Activated T-cell treated with anti-CD3 and anti-CD28 coated beads for 48 hours (primary cell): Measurements from ENCODE around the gene CSTF2T.

Source experiments
- DNase-seq: peaks from one replicate; pipeline ENCODE4 v3.0.0-alpha.2; 2020; ENCODE audit warnings: low read depth

CSTF2T gene, protein sequence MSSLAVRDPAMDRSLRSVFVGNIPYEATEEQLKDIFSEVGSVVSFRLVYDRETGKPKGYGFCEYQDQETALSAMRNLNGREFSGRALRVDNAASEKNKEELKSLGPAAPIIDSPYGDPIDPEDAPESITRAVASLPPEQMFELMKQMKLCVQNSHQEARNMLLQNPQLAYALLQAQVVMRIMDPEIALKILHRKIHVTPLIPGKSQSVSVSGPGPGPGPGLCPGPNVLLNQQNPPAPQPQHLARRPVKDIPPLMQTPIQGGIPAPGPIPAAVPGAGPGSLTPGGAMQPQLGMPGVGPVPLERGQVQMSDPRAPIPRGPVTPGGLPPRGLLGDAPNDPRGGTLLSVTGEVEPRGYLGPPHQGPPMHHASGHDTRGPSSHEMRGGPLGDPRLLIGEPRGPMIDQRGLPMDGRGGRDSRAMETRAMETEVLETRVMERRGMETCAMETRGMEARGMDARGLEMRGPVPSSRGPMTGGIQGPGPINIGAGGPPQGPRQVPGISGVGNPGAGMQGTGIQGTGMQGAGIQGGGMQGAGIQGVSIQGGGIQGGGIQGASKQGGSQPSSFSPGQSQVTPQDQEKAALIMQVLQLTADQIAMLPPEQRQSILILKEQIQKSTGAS

DNA sequence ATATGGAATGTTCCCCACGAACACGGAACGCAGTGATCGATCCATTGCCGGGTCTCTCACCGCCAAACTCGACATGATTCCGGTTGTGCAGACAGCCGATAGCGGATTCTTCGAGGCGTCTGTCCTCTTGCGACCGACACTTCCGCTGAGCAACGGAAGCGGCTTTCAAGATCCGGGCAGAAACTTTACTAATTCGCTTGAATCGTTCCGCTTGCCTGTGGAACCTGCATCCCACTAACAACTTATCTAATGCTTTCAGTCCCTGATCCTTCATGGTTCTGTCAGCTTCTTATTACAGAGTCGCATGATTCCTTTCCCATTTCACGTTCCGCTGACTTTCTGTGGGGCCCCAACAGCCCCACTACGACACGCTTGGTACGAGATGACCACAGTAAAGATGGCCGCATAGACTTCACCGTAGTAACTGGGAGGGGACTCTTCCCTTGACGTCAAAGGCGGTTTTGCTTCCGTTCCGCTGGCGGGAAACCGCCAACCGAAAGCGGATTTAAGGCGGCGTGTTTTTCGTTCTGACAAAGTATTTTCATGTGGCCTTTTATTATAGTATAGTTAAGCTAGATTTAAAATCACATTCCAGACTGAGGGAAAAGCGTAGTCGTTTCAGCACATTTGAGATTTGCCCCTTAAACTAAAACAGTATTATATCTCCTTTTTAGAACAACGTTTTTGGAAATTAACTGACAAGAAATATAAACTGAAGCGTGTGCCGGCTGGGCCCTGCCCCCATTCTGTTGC, at the start of gene CSTF2T:
CSTF2T (minus strand) TSS at position 121 of the 753 bp plus-strand sequence; CDS start at position 75, 46 bp downstream.
- DNase-seq: peak; percentile 81

DNA sequence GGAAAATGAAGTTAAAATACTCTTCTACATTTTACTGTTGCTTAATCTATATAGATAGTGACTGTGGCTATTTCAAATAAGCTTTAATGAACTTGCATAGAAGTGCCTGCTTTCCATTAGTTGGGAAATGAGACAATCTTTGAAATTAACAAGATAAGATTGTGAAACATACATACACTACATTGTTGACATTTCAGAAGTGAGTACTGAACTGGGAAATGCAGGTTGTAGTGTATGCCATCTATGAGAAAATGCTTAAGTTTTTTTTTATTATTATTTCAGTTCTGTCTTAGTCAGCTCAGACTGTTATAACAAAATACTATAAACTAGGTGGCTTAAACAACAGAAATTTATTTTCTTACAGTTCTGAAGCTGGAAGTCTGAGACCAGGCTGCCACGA, 49.6 kb upstream of the CSTF2T start:
- no peak for DNase-seq

DNA sequence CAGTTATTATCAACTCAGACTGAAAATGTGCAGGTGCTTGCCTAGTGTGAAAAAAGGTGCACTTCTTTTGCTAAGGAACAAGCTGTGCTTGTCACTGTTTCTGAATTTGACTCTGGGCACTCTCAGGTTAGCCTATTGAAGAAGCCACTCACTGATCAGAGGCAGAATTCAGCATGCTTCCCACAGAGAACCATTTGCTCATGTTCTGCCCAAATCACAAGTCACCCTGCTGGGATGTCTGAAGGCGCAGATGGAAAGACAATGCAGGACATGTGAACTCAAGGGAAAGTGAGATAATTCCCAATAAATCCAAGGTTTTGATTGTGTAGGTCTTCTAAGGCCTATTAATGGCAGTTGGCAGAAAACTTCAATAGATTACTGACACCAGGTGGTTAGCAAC, 47.8 kb upstream of the CSTF2T start:
- DNase-seq: no peak

DNA sequence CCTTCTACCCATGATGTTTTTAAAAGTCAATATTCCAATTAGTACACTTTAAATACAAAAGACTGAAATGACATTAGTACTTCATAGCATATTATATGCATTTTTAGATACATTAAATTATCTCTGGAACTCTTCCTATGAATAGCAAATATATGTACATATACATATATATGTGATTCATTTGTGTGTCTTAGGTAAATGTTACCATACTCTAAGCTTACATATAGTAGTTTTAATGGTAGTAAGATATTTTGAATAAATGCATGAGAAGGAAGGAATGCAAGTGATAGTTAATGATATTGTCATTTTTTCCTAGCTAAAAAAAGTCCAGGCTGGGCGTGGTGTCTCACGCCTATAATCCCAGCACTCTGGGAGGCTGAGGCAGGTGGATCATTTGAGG, 46.0 kb upstream of the CSTF2T start:
- no peak for DNase-seq

DNA sequence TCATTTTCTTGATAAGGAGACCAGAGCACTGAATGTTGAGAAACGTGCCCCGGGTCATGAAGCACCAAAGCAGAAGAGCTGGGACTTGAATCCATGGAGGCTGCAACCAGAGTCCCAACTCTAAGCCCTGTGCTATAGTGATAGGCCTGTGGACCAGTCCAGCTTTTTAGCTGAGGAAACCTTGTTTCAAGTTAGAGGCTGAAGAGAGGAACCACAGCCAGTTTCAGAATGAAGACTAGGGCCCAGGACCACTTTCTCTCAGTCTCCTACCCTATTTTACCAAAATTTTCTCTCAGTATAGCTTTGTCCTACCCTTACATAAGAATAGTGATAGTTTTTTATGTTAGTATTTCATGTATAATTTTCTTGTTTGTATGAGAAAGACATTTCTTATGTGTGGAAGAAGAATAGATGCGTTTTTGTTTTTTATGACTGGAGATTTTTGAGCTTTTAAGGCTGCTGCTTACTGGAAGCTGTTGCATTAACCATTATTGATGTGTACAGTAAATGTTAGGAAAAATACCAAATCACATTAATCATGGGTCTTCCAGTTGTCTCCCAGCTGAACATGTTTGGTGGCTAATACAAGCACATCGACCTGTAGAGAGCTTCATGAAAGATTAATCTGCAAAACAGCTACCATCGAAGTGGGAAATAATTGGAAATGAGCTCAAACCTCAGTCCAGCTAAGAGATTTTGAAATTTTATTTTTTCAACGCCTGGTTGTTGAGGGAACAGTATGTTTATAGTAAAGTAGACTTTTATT, 45.0 kb upstream of the CSTF2T start:
- no peak for DNase-seq

DNA sequence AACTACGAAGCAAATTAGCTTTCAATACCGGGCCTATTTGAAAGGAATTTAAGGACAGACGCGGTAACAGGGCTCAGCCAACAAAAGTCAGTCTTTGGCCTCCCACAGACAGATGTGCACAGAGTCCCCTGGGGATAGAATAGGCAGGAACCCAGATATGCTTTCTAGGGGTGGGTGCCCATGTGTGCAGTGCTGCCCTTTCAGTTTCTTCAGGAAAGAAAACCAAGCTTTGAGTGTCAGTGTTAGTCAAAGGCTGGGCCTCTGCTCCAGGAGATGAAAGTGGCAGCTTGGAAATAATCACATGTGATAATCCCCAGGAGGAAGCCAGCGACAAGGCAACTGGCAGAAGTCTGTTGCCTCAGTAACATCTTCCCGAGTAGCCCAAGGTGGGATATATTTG, 43.8 kb upstream of the CSTF2T start:
- no peak for DNase-seq

DNA sequence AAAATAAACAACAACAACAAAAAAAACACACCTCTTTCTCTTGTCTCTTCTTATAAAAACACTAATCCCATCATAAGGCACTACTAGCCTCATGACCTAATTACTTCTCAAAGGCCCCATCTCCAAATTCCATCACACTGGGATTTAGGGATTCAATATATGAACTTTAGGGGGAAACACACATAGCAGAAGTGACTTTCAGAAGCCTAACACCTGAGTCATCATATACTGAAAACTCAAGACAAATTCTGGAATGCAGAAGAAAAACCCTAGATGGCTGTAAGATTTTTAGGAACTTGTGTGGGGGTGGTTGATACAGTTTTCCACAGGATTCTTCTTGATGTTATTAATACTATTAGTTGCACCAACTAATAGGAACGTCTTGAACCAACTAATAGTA, 33.7 kb upstream of the CSTF2T start:
- no peak for DNase-seq

DNA sequence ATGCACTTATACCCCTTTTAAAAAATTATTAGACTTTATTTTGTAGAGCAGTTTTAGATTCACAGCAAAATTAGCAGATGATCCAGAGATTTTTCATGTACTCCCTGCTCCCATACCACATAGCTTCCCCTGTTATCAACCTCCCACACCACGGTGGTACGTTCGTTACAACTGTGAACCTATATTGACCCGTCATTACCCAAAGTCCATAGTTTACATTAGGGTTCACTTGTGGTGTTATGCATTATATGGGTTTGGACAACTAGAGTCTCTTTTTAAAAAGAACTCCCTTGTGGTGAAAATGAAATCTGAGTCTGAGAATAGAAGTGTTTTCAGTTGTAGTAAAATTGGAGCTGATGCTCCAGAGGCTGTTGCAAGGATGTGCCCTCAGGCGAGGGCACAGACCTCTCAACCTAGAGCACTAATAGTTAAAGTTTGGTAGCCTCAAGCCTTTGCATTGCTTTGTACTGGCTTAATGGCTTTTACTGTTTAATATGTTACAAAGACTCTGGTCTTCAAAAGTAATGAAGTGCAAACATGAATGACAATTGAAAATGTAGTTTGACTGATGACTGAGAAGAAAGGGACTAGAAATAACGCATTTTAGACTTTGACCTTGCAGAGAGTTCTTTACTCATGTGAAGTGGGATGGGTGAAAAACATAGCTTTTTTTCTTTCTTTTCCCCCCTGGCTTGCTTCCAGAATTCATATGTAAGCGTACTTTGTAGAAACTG, 30.6 kb upstream of the CSTF2T start:
- DNase-seq: no peak

DNA sequence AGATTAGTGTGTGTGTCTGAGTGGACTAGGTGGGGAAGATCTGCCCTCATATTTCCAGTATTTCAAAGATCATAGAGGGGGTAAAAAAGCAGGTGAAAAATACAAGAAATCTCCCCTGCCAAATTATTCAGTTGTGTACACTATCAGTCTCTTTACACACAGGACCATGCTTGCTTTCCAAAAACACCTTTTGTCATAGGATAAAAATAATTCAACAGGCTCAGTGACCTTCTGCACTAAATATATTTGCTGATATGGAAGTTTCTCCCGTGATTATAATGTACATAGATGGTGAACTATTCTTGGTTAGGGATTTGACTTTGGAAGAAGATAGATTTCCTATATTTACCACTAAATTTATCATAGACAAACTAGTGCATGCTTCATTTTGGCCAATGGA, 24.6 kb upstream of the CSTF2T start:
- no peak for DNase-seq

DNA sequence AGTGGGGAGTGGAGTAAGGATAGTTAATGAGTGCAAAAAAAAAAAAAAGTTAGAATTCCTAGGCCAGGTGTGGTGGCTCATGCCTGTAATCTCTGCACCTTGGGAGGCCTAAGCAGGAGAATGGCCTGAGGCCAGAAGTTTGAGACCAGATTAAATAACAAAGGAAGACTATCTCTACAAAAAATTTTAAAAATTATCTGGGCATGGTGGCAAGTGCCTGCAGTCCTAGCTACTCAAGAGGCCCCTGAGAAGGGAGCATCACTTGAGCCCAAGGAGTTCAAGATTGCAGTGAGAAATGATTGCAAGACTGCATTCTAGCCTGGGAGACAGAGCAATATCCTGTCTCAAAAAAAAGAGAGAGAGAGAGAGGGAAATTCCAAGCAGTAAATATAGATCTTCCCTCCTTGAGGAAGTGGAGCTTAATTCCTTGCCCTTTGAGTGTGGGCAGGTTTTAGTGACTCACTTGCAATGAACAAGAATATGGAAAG, 19.5 kb upstream of the CSTF2T start:
- DNase-seq: no peak

DNA sequence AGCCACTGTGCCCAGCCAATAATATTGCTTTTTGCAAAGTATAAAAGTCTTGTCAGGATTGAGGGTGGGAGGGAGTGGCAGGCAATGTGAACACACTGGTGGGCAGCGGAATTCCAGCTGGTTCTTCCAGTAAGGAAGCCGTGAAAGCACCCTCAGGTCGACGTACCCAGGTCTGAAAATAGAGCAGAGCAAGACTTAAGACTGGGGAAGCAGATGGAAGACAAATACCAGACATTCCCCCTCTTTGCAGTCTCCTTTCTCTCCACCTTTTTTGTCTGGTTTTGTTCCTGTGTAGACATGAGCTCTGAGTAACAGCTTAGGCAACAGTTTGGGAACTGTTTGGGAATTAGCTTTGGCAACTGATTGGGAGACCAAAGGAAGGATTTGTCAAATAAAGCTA, 17.6 kb upstream of the CSTF2T start:
- DNase-seq: no peak

DNA sequence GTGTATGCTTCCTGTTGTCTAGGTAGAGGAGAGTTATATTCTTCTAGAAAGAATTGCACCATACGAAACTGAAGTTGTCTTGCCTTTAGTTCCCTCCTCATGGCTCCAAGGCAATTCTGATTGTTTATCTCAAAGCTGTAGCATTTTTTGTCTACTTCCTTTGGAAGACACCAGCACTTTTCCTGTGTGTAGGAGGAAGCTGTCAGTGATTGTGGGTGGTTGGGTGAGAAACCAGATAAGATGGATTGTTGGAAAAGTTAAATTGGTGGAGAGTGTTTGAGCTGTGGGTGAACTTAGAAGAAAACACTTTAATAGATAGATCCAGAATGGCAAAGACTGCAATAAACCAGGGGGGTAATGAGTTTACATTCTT, 12.1 kb upstream of the CSTF2T start:
- no peak for DNase-seq

DNA sequence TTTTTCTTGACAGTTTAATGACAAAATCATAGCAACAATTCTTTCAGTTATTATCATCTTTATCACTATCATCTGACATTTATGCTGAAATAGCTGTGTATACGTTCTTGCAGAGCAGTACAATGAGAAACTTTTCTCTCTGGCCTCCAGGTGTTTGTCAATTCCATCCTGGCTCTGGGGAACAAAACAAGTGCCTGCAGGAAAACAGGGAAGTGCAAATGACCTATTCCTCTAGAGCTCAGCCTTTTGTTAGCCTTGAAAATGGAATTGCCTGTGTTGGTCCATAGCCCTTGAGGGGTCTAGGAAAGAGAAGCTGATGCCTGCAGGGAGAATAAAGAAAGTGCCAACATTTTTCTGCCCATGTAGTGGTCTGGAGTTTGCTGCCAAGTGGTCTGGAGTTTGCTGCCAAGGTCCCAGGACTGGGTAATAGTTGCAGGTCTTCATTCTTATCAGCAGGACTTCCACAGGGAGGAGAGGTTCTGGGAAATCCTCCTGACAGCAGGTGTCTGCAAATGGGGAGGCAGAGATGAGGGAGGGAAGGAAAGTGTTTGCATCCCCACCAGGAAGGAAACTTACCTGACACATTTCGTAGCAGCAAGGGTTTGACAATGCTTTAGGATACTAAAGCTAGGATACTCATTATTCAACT, 10.1 kb upstream of the CSTF2T start:
- no peak for DNase-seq

DNA sequence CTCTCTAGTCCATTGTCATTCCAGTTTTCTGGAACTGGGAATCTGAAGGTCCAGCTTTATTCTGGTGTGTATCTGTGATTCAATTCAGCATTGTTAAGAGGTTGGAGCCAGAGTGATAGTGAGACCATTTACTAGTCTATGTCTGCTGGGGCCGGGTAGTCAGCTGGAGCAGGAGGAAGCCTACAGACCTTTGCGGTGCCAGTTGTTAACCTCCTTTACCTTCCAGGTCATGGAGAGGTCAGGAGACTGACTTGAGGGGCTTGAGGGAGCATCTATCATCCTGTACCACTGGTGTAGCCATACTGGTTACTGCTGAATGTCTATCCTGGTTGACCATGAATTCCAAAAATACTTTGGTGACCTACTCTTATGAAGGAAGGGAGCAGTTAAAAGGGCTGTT, 9.2 kb upstream of the CSTF2T start:
- no peak for DNase-seq

DNA sequence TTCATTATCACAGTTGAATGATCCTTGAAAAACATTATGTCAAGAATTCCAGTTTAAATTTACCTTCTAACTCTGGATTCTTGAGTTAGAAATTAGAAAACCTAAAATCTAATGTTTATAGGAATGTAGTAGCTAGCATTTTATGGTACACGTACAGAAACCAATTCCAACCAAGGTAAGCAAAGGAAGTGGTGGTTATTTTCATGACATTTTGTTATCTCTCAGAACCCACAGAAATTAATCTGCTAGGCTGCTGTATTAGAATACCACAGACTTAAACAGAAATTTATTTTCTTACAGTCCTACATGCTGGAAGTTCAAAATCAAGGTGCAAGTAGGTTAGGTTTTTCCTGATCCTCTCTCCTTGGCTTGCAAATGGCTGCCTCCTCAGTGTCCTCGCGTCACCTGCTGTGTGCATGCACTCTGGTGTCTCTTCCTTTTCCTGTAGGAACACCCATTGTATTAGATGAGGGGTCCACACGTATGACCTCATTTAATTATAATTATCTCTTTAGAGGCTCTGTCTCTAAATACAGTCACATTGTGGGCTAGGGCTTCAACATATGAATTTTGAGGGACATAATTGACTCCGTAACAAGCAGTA, 8.5 kb upstream of the CSTF2T start:
- DNase-seq: no peak

DNA sequence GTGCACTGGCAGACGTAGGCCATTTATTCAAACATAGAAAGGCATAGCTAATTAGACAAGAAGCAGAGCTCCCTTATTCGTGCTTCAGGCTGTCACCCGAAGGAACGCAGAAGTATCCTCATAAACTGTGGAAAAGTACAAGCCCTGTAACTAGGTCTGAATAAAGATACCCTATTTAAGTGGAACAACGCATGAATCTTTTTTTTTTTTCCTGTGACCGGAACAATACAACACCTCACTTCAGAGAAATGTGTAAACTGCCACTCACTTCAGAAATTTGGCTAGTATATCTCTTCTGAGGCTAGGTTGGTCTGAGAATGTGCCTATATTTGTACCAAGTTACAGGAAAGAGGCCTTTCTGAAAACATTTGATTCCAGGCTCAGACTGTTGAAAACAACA, 8.0 kb upstream of the CSTF2T start:
- DNase-seq: no peak

DNA sequence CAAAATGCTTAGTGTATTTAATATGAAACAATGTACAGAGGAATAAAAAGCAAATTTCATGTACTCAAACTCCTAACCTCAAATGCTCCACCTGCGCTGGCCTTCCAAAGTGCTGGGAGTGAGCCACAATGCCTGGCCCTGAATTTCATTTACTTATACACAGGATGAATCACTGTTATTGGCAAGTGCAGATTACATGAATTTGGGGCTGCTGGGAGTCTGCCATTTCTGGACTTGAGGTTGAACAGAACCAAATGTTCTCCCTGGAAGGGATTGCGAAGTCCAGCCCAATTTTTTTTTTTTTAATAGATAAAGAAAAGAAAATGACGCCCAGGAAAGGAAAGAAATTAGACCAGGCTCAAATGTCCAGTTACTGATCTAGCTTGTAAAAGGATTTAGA, 6.8 kb upstream of the CSTF2T start:
- no peak for DNase-seq

DNA sequence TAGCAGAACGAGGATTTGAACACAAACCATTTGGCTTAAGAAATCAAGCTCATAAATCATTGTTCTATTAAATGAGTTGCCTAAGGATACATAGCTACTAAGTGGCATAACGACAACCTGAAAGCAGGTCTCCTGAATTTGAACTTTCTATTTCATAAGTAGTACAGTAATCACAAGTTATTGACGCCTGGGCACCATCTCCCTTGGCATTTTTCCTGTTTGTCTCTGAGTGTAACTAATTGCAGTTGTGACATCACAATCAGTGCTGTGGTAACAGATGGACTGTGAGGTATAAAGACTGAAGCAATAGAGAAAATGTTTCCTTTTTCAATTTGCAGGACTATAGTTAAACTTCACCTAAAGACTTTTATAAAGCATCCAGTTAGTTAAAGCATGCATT, 6.4 kb upstream of the CSTF2T start:
- no peak for DNase-seq

DNA sequence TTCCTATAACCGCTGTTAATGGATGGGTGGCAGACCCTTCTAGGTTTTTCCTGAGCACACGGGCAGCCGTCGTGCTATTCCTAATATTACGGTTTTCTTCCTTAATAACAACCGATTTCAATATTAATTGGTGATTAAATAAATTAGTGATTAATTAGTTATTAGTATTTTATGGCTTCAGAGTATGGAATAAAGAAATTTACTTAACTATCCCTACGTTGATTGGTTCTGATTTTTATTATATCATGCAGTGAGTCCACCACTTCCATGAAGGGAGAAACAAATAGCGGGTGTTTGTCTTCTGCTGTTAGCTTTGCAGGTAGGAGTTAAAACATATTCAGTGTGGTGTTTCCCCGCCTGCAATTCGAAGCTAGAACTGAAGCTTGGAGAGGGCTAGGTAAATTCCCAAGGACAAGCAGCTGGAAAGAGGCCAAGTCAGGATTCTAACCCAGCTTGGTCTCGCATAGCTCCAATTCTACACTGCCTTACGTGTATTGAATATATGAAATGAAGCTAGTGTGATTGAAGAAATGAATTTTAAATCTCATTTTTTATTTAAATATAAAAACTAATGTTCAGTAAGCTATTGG, 928 bp upstream of the CSTF2T start:
- DNase-seq: no peak

DNA sequence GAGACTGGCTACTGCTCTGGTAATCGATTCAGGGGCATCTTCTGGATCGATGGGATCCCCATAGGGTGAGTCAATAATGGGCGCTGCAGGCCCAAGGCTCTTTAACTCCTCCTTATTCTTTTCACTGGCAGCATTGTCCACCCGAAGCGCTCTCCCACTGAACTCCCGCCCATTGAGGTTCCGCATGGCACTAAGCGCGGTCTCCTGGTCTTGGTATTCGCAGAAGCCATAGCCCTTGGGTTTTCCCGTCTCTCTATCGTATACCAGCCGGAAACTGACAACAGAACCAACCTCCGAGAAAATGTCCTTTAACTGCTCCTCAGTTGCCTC, 285 bp downstream of the CSTF2T start:
- DNase-seq: no peak
